ENCODE data around the gene ORC1. TPM values are rescaled to one million over a fixed set of nuclear protein-coding genes. Genes with fewer than 3 reads are reported as not detected.
"Not testable (repeated sequence)": the region's sequence is repeated elsewhere in the genome, so short reads cannot be mapped to it uniquely, and the experiment has no call there.

The ORC1 gene
- total RNA-seq, 1 donor from 2014 or later = 0.35 TPM

DNA sequence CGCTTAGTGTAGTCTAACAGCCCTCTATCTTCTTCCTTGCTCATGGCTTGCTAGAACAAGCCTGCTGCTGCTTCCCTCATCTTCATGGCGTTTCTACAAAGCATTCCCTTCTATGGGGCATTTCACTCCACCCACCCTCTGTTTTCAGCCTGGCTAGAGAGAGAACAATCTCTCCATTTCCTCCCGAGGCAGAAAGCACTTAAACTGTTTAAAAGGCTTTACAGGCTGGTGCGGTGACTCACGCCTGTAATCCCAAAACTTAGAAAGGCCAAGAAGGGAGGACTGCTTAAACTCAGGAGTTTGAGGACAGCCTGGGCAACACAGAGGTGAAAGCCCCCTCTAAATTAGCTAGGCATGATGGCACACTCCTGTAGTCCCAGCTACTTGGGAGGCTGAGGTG lies 17.8 kb downstream of the ORC1 start:
- DNase-seq (ENCODE audit: low spot score) = no peak

- no peak for DNase-seq (ENCODE audit: low spot score)
Observed at GRCh38 chr1:52385376-52385775, 18.8 kb downstream of the ORC1 start.

GRCh38 chr1:52369851-52370250 lies 34.4 kb downstream of the ORC1 start:
- not testable (repeated sequence) for DNase-seq (ENCODE audit: low spot score)

DNA sequence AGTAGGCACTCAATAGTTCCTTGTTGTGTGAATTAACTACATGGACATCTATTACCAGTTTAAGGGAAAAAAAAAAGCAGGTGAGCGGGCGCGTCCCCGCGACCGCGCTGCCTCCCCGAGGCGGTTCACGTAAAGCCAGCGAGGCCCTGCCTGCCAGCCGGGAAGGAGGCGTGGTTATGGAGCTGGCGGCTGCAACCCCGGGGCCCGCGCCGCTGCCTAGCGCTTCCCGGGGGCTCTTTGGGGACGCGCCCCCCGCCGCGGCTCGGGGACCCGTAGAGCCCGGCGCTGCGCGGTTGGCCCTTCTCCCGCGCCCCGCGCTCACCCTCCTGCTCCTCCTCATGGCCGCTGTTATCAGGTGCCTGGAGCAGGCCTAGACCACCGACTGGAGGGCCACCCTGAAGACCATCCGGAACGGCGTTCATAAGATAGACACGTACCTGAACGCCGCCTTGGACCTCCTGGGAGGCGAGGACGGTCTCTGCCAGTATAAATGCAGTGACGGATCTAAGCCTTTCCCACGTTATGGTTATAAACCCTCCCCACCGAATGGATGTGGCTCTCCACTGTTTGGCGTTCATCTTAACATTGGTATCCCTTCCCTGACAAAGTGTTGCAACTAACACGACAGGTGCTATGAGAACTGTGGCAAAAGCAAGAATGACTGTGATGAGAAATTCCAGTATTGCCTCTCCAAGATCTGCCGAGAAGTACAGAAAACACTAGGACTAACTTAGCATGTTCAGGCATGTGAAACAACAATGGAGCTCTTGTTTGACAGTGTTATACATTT lies 35.6 kb downstream of the ORC1 start:
- no peak for DNase-seq (ENCODE audit: low spot score)

- no peak for DNase-seq (ENCODE audit: low spot score)
Observed at GRCh38 chr1:52367272-52367671, 37.0 kb downstream of the ORC1 start.

DNA sequence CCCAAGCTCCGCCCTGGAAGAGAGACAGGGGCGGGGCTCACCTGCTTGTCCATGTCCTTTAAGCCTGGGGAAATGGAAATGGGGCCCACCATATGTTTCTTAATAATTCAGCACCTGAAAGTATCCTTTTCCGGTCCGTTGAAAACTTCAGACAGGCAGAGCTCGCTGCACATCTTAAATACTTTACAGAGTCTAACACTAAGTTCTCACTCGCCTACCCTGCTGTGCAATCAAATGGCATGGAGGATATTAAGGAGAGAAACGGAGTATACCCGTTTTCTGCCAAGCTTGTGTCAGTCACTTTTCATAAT lies 37.8 kb downstream of the ORC1 start:
- DNase-seq (ENCODE audit: low spot score) = no peak

- DNase-seq (ENCODE audit: low spot score) = peak; percentile 100
Observed at GRCh38 chr1:52365746-52366516, 38.3 kb downstream of the ORC1 start, which contains the start of gene CC2D1B. Gene CC2D1B (minus strand): TSS chr1:52366205. CDS start chr1:52364620, 1,585 bp downstream.

DNA sequence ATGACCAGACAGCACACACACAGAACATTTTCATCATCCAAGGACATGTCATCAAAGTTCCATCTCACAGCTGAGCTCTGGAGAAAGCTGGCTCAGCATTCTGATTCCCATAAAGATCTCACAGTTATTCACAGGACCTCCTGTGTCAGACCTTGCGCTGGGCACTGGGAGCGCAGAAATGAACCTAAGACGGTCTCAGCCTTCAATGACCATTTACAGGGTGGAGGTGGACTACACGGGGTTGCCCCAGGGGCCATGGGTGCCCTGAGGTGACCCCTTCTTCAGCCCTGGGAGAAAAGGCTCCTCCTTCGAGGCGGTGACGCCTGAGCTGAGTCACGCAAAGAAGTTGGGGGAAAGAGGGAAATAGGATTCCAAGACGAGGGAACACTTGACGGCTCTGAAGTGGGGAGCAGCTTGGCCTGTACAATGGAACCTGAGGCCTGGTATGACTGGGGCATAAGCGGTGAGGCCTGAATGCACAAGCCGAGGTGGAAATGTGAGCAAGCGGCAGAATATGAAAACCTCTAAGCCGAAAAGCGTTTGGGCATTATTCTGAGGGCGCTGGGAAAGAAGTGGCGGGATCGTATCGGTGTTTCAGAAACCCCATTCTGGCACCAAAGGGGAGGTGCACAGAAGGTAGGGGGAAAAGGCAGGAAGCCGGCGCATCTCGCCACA lies 39.0 kb downstream of the ORC1 start:
- no peak for DNase-seq (ENCODE audit: low spot score)

DNA sequence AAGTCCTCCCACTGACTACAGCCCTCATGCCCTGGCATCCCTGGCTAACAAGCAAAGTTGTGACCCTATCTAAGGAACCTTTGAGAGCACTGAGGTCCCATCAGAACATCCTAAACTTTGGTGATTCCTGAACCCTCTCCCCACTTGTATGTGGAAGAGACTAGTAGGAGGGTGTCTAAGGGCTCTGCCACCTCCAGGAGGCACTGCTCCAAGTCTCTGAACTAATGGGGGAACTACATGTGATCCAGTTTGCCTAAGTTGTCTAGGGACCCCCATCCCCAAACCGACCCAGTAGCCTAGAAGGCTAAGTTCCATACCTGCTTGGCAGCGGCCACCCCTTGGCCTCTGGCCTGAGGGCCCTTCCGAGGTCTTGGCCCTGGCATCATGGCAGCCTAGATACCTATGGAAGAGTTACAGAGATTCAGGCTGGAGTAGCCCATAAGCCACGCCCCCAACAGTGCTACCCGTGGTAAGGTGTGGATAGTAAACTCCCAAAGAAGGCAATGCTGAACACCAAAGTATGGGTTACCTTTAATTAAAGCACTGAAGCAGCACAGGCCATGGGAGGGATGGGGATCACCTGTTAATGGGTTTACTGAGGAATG lies 39.9 kb downstream of the ORC1 start:
- no peak for DNase-seq (ENCODE audit: low spot score)

- no peak for DNase-seq (ENCODE audit: low spot score)
Observed at GRCh38 chr1:52360595-52360968, 43.6 kb downstream of the ORC1 start.

DNA sequence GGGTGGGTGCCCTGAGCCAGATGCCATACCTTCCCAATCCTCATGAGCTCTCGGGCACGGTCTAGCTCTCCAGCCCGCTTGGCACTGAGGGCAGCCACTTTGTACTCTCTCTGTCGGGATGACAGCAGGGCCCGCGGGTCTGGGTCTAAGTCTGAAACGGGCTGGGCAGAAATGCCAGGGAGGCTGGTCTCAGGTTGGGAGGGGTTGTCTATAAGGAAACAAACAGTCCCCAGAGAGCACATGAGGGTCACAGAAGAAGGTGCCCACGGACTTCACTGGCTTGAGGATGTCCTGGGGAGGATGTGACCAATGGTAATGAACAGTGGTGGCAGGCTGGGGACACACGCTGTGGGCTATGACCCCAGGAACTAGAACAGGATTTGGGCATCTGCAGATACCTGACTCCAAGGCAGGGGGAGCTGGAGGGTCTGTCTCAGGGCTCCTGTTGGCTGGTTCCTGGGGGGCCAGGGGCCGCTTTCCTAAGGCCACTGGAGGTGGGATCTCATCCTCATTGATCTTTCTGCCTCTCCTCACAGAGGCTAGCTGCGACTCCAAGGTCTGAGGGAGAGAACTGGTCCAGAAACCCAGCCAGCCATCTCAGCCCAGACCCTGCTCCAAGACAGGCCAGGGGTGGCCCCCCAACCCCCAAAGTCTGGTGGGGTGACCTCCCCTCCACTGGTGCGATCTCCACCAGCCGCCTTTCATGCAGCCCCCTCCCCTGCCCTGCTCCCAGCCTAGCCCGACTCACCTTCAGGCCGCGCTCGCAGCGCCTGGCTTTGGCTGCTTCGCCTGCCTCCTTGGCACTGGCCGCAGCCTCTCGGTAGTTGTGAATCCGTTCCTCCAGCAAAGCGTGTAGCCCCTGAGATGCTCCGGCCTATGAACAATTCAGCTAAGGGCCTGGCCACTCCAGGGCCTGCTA lies 44.3 kb downstream of the ORC1 start:
- no peak for DNase-seq (ENCODE audit: low spot score)

GRCh38 chr1:52358851-52359497 lies 45.2 kb downstream of the ORC1 start:
- no peak for DNase-seq (ENCODE audit: low spot score)

DNA sequence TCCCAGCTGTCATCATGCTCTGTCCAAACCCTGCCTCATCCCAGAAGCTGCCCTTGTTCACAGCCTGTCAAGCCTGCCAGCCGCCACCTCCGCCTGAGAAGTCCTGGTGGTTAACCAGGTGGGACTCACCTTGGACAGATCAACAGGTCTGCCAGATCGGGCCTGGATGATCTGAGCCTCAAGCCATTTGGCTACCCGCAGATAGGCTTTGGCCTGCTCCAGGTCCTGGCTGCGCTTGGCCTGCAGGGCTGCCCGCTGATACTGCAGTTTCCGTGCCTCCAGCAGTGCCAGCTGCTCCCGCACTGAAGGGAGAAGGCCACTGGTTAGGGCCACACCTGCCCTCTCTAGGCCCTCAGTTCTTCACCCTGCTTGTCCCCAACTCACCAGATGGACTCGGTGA lies 46.8 kb downstream of the ORC1 start:
- no peak for DNase-seq (ENCODE audit: low spot score)

GRCh38 chr1:52356818-52357355 lies 47.3 kb downstream of the ORC1 start:
- no peak for DNase-seq (ENCODE audit: low spot score)

GRCh38 chr1:52355847-52356505 lies 48.2 kb downstream of the ORC1 start:
- DNase-seq (ENCODE audit: low spot score) = no peak

DNA sequence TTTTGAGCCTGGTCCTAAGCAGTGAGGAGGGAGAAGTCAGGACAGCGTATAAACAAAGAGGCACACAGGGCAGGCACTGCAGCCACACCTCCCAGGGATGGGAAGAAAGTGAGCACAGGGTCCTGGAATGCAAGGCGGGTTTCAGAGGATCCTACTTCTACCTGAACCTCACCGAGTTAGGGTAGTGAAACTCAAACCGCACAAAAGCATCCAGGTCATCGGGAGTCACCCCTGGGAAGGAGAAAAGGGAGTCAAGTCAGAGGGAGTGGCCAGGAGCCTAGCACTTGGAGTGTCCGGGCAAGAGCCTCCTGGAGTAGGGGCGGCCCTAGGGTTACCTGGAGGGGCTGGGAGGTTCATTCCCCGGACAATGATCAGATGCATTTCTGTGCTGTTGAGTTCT lies 48.8 kb downstream of the ORC1 start:
- no peak for DNase-seq (ENCODE audit: low spot score)

DNA sequence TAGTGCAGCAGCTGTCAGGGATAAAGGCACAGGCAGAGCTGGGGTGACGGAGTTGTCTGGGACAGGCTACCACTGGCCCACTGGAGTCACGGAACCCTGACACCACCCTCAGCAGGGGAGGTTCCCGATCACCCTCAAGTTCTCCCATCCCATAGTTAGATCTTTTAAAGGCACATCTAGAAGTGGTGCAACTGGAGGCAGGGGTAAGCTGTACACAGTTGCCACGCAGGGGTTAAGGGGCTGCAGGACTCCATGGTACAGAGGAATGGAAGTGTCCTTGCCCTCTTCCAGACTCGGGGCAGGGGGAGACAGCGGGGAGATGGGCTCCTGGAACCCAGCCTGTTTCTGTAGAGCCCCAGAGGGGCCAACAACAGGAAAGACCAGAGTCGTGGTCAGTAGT lies 51.5 kb downstream of the ORC1 start:
- no peak for DNase-seq (ENCODE audit: low spot score)

GRCh38 chr1:52348704-52349300 lies 55.4 kb downstream of the ORC1 start:
- DNase-seq (ENCODE audit: low spot score) = peak; percentile 55

DNA sequence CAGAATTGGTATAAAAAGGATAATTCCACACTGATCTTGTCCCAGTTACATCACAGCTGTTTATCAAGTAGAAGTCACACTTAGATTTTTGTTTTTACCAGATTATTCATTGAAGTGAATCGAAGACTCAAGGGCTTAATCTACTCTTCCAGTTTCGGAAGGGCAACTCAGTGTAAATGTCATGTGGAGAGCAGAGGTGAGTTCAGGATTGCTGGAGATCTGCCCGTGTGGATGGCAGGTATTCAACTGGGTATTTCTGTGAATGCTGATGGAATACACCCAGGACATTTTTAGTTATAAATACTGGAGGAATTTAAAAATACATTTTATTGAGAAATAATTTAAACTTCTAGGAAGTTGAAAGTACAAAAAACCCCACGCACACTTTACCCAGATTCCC lies 57.6 kb downstream of the ORC1 start:
- no peak for DNase-seq (ENCODE audit: low spot score)

All from mesenteric fat pad (tissue), 1 donor.